GM18498 (cell line): ENCODE data around the gene SLC1A6.
"Not testable (repeated sequence)": the region's sequence is repeated elsewhere in the genome, so short reads cannot be mapped to it uniquely, and the experiment has no call there.

Experiments
- ATAC-seq: cut with Tn5 transposase; IDR thresholded peaks from one replicate; pipeline ENCODE4 v1.9.1; 2021; ENCODE audit warnings: mild to moderate bottlenecking, moderate library complexity; ENCODE audit not compliant: unreplicated experiment

Gene SLC1A6

DNA sequence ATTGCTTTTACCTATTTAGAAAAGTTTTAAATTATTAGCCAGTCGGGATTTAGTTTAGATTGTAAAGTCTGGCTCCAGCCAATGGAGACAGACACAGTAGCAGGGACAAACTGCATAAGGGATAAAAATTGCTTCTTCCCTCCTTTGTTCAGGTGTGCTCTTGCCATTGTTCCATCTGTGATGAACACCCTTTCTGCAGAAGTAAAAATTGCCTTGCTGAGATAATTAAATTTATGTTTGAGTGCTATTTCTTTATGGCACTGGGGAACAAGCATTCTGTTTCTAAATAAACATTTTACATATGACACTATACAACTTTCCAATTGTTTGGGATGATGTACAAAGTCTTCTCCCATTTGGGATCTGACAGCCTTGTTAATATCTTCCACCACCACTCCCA is 20.4 kb downstream of the SLC1A6 start:
- no peak for ATAC-seq

DNA sequence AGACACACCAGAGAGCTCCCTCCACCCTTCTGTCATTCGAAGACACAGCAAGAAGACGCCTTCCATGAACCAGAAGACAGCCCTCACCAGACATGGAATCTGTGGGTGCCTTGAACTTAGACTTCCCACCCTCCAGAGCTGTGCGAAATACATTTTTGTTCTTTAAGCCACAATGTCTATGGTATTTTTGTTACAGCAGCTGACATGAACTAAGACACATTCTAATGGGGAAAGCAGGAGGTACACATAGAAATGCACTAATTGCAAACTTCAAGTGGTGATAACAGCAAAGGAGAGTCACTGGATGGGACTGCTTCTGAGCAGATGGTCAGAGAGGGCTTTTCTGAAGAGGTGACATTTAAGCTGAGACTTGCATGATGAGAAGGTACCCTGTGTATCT is 22.2 kb downstream of the SLC1A6 start:
- no peak for ATAC-seq

DNA sequence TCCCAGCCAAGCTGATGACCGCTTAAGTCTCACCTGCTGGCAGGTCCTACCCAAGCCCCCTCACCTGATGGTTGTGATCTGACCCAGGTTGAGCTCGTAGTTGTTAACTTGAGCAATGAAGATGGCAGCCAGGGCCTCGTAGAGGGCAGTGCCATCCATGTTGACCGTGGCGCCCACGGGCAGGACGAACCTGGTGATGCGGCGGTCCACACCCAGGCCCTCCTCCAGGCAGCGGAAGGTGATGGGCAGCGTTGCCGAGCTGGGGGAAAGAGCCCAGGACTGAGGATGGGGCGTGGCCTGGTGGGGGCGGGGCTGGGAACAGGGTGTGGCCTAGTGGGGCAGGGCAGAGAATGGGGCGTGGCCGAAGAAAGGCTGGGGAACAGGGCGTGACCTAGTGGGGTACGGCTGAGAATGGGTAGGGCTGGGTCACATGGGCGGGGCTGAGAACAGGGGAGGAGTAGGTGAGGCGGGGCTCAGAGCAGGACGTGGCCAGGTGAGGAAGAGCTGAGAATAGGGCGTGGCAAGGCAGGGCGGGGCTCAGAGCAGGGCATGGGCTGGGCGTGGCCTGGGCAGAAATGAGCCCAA is 25.5 kb downstream of the SLC1A6 start:
- no peak for ATAC-seq

DNA sequence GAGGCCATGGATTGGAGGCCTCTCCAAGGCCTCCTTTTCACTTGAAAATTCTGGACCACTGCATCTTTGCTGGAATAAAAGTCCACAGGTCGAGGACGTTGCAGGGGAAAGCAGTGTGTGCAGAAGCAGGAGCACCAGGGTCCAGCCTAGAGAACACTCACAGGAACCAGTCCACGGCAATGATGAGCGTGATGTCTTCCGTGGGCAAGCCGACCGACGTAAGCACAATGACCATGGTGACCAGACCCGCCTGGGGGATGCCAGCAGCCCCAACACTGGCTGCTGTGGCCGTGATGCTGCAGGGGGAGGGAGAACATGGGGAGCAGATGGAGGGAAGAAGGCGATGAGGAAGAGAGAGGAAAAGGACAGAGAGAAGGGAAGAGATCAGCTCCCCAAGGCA is 26.9 kb downstream of the SLC1A6 start:
- ATAC-seq = no peak

DNA sequence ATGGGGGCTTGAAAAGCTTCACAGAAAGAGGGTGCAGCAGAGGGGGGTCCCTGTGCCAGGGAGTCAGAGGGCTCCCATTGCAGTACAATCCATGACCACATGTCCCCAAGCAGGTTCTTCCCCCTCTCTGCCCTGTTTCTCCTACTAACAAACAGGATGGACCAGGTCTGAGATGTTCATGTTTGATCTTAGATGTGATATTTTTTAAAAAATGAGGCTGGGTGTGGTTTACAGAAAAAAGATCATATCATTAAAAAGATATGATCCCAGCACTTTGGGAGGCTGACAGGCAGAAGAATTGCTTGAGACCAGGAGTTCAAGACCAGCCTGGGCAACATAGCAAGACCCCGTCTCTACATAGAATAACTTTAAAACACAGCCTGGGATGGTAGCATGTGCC is 29.2 kb downstream of the SLC1A6 start:
- ATAC-seq = no peak

DNA sequence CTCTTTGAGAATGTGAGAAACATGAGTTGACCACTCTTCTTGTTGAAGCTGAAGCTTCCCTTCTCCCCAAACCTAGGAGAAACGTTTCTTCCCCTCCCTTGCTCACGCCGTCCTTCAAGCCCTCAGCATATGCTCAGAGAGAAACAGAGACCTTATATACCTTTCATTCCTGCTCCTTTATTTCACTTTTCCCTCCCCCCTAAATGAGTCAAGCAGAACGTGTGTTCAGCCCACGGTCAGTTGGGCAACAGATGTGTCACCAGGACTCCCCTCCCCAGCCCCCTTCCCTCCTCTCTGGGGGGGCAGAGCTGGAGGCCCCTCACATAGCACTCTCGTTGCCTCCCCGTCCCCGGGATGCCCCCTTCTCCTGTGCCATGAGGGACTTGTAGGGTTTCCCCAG is 29.8 kb downstream of the SLC1A6 start:
- no peak for ATAC-seq

DNA sequence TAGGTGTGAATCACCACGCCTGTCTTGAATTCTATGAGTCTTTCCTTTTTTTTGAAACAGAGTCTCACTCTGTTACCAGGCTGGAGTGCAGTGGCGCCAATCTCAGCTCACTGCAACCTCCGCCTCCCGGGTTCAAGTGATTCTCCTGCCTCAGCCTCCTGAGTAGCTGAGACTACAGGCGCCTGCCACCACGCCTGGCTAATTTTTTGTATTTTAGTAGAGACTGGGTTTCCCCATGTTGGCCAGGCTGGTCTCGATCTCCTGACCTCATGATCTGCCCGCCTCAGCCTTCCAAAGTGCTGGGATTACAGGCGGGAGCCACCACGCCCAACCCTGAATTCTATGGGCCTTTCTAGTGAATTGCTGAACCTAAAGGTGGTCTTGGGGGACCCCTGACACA is 30.3 kb downstream of the SLC1A6 start:
- ATAC-seq = not testable (repeated sequence)

DNA sequence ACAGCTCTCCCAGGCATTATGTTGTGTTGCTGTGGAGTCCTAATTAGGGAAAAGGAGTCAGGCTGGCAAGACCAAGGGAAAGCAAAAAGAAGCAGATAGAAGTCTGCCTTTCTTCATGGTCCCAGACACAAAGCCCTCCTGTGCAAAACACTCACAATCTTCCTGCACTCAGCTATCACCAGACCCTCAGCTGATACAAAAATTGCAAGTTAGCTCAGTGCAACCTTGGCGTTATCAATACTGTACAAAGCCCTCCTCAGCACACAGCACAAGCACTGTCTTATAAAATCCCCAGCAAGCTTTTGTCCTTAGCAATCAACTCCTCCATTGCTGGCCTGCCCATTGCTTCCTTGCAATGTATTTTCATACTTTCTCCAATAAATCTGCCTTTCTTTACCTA is 35.2 kb downstream of the SLC1A6 start:
- no peak for ATAC-seq

DNA sequence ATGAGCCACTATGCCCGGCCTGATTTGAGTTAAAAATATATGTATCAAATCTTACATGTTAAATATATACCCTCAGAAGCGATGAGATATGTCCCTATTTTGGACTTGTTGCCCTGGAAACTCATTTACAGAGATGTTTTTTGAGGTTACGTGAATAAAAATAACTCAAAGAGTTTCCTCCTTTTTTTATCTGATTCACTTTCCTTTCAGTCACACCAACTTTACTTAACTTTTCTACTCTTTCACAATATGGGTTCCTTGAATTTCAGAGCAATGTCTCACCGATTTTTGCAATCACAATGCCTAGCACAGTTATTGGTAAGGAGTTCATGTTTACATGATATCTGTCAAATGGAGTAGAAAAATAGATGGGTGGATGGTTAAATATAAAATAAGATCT is 36.1 kb downstream of the SLC1A6 start:
- ATAC-seq = no peak

DNA sequence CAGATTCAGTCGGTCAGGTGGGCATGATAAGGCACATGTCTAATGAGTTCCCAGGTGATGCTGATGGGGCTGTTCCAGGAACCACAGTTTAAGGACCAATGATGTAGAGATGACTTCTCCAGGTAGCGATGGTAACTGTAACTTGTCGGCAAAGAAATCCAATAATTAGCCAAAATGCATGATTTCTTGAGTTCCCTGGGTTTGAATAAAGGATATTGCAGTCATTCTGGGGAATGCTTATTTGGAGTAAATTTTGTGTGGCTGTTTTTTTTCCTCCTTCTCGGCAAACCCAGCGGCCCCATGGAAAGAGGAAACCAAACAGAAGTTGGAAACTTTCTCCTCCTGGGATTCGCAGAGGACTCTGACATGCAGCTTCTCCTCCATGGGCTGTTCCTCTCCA is 38.5 kb downstream of the SLC1A6 start, which contains the start of gene OR7C2:
Gene OR7C2, plus strand, starts transcription at position 301 of the 400 bp plus-strand sequence. Its CDS starts 0 bp downstream, at position 301.
- ATAC-seq = no peak

DNA sequence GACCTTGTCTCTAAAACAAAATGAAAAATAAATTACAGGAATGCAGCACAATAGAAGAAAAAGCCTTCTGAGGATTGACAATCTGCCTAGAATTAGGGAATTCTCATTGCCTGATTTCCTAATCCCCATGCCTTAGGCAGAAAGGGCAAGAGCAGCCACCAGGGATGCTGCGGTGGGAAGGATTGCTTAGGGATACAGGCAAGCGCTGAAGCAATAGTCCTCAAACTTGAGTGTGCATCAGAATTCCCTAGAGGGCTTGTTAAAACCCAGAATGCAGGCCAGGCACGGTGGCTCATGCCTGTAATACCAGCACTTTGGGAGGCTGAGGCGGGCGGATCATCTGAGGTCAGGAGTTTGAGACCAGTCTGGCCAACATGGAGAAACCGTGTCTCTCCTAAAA is 39.4 kb downstream of the SLC1A6 start:
- no peak for ATAC-seq

DNA sequence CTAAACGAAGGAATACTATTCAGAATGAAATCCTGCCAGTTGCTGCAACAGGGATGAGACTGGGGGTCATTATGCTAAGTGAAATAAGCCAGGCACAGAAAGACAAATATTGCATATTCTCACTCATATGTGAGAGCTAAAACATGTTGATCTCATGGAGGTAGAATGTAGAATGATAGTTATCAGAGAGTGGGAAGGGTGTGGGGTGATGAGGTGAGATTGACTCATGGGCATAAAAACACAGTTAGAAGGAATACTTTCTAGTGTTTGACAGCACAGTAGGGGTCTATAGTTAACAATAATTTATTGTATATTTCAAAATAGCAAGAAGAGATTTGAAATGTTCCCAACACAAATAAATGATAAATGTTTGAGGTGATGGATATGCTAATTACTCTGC is 46.2 kb downstream of the SLC1A6 start:
- ATAC-seq = no peak

DNA sequence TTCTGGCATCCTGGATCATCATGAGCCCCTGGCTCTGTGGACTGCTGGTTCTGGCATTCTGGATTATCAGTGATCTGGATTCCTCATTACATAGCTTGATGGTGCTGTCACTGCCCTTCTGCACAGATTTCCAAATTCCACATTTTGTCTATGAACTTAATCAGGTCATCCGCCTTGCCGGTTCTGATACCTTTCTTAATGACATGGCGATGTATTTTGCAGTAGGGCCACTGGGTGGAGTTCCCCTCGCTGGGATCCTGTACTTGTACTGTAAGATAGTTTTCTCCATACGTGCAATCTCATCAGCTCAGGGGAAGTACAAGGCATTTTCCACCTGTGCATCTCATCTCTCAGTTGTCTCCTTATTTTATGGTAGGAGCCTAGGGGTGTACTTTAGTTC is 62.8 kb downstream of the SLC1A6 start:
- ATAC-seq = no peak

DNA sequence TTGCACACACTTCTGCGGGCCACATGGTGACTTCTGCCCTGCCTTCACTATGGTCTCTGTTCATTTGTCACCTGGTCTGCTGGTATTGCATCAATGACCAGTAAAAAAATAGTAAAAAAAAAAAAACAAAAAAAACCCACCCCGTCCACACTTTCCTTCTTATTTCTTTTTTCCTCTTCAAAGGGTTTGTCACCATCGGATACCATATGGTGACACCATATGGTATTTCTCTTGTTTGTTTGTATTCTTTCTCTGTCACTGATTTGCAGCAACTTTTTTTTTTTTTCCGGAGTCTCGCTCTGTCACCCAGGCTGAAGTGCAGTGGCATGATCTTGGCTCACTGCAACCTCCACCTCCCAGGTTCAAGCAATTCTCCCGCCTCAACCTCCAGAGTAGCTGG is 64.5 kb downstream of the SLC1A6 start:
- no peak for ATAC-seq

DNA sequence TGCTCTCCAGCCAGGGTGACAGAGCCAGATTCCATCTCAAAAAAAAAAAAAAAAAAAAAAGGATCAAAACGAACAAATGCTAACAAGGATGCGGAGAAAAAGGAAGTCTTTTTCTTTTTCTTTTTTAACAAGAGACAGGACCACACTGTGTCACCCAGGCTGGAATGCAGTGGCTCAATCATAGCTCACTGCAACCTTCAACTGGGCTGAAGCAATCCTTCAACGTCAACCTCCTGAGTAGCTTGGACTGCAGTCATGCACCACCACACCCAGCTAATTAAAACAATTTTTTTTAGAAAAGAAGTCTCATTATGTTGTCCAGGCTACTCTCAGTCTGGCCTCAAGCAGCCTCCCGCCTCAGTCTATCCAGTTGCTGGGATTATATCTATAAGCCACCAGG is 73.0 kb downstream of the SLC1A6 start:
- ATAC-seq = no peak

DNA sequence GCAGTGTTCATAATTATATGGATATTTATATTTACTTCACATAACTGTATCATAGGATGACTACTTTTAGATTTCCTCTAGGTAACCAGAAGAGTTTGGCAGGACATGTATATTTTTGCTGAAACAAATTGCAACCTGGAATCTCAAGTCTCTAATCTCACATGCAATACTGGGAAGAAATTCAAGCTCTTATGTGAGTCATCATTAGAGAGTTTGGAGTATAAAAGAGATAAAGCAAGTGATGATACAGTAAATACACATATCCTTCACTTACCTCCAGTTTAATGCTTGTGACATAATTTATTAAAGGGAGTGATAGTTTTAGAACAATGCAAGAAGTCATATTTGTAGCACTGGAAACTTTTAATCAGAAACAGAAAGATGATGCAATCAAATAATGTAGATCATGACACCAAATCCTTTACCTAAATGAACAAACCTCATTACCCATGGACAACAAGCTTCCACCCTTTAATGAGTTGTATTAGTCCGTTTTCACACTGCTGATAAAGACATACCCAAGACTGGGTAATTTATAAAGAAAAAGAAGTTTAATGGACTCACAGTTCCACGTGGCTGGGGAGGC is 77.9 kb downstream of the SLC1A6 start:
- no peak for ATAC-seq
